CD1c-positive myeloid dendritic cell (primary cell): ENCODE data around the gene LCMT1.
"Not testable (repeated sequence)": the region's sequence is repeated elsewhere in the genome, so short reads cannot be mapped to it uniquely, and the experiment has no call there.

Experiments used
- DNase-seq: peaks from one replicate; pipeline ENCODE4 v3.0.0-alpha.2; 2016; ENCODE audit errors: extremely low spot score

The LCMT1 gene

GRCh38 chr16:25111403-25112166, at the start of gene LCMT1:
Gene LCMT1 (plus strand): TSS chr16:25111742. CDS start chr16:25111884, 142 bp downstream.
- DNase-seq = peak; percentile 99

- DNase-seq = peak; percentile 84
Measured at GRCh38 chr16:25063102-25063501, 48.4 kb upstream of the LCMT1 start.

GRCh38 chr16:25063865-25064264, 47.7 kb upstream of the LCMT1 start:
- DNase-seq = no peak

- DNase-seq = not testable (repeated sequence)
Measured at GRCh38 chr16:25064281-25064680, 47.3 kb upstream of the LCMT1 start.

GRCh38 chr16:25064937-25065336, 46.6 kb upstream of the LCMT1 start:
- no peak for DNase-seq

- no peak for DNase-seq
Measured at GRCh38 chr16:25065899-25066298, 45.6 kb upstream of the LCMT1 start.

DNA sequence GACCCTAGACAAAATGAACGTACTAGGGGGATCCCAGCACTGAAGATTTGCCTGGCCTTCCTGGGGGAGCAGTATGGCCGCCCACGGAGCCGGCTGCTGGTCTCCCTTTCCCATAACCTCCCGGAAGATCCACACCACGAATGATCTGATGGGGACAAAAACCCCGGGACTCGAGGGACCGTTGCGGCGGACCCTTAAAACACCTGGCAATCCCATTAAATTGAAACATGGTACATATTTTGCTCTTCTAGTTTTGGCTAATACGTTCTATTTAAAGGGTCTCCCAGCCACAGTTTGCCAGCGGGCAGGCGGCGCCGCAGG, 45.2 kb upstream of the LCMT1 start:
- no peak for DNase-seq

DNA sequence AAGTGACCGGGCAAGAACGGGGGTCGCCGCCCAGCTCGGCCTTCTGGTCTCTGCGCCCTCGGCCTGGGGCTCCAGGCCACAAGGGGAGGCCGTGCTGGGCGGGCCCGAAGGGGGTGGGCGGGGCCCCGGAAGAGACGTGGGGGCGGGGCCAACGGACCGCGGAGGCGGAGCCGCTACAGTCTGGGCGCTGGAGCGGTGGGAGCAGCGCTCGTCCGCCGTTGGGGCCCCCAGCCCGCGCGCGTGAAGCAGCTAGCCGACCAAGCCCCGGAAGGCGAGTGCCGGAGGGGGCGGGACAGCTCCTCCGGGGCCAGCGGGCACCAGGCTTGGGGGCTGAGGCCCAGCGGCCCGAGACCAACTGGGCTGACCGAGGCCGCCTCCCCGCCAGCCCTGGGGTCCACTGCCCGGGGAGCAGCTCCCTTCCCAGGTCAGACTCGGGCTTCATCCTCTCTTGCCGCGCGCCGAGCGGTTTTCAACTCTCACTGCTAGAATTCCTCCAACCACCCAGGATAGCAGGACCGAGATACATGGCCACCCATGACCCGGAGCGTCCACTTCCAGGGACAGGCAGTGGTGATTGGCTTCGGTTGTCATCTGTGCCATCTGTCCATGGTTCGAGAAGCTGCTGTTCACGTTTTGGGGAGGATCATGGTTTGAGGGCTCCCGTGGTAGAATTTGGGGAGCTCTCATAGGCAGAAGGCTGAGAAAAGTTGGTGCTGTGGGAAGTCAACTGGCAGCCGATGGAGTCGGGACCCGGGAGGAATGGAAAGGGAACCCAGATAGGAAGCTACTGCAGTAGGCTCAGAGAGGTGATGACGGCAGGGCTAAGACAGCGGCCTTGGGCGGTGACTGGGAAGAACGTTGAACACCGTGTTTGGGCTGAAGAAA, 44.6 kb upstream of the LCMT1 start:
- DNase-seq = peak; percentile 90

DNA sequence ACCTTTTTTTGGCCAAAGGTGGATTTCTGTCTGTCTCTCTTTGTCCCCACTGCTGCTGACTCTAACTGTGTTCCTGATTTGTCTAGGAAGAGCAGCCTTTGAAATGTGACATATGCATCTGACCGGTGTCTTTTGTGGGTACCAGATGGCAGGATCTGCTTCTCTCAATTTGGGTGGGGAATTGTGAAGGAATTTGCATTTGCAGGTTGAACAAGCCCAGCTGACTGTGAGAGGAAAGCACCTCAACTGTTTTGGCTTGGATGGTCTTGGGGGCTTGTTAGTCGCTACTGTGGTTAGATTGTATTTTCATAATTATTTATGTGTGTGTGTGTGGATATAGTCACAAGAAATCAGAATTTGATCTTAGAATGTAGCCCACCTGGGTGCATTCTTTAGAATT, 37.7 kb upstream of the LCMT1 start:
- no peak for DNase-seq

GRCh38 chr16:25078386-25078978, 33.1 kb upstream of the LCMT1 start:
- no peak for DNase-seq

DNA sequence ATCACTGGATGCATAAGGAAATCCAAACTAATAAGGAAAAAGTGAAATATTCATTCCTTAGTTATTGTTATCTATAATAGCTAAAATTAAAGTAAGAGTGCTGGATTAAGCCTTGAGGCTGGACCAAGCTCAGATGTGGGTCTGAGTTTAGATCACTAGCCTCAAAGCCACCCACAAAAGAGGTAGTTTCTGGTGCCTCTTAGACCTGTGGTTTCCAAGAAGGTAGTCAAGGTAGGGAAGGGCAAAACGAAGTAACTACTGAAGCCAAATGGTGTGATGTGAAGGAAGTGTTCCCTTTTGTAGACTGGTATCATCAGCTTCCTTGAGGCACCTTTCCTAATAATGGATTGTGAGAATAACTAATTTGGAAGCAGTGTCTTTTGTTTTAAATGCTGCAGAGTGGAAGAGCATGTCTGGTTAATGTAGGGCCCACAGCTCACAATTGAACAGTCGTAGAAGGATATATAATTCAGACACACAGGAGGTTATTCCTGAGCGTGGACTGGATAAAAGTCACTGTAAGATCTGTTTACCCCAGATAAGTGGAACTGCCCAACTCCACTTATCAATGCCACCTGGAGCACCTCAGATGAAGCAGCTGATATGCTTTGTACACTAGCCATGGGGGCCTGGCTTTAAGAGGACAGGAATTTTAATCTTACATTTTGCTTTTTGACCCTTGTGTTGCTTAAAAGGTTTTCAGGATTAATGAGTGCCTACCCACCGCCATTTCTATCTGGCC, 31.7 kb upstream of the LCMT1 start:
- DNase-seq = no peak

DNA sequence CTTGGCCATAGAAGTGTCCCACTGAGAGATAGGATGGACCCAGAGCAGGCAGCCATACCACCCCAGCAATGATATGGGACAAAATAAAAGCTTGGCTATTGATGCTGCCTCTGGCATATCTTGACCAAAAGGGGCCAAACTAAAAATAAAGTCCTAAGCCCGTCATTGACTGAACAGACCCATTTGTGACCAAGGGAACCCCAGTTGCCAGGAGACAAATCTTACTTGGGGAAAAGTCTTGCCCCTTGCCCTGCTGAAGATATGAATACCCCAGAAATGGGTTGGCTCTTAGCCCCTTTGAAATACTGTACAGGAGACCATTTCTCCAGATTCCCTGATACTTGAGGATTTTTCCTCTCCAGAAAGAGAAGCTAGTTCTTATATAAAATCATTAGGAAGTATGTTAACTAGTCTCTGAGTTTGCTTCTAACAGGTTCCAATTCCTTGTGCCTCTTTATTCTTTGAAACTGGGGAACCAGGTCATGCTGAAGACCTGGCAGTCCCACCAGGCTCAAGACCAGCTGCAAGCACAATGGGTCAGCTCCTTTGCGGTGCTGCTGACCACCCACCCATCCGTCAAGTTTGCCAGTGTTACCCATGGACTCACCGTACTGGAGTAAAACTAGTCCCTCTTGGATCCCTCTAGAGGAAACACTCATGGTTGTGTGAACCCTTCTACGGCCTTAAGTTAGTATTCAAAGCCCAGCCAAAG, 31.0 kb upstream of the LCMT1 start:
- DNase-seq = no peak

- DNase-seq = no peak
Measured at GRCh38 chr16:25081702-25082101, 29.8 kb upstream of the LCMT1 start.

DNA sequence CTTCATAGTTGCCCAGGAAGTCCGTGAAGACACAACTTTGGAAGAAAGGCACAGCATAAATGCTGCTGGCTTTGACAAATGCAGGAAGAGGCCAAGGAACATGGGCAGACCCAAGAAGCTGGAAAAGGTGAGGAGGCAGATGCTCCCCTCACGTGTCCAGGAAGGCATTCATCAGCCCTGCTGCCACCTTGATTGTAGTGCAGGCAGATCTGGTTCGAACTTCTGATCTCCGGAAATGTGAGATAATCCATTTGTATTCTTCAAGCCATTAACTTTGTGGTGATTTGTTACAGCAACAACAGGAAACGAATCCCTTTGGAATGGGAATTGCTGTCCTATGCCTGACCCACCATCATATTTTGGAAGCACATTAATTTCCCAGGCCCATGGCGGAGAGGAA, 28.5 kb upstream of the LCMT1 start:
- DNase-seq = no peak

DNA sequence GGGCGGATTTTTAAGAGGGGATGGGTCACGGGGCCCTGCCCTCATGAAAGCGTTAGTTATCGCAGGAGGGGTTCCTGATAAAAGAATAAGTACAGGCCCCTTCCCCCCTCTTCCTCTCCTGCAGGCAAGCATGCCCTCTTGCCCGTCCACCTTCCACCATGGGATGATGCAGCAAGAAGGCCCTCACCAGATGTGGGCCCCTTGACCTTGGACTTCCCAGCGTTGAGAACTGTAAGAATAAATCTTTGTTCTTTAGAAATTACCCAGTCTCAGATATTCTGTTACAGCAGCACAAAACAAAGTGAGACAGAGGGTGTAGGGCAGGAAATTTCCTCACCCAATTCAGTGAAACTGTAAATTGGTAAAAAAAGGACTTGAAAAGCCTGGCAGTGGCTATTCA, 27.8 kb upstream of the LCMT1 start:
- no peak for DNase-seq

DNA sequence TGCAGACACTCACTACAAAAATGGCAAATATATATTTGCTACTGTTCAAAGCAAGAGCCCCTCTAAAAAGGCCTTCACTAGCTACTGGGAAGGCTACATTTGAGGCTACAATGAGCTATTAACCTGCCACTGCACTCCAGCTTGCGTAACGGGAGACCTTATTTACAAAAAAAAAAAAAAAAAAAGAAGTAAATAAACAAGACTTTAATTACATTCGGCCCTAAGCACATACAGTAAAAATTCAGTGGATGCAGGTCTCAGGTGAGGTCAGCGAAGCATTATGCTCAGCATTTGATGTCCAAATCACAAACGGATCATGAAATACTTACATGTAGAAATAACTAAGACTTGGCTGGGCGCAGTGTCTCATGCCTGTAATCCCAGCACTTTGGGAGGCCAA, 26.7 kb upstream of the LCMT1 start:
- no peak for DNase-seq

DNA sequence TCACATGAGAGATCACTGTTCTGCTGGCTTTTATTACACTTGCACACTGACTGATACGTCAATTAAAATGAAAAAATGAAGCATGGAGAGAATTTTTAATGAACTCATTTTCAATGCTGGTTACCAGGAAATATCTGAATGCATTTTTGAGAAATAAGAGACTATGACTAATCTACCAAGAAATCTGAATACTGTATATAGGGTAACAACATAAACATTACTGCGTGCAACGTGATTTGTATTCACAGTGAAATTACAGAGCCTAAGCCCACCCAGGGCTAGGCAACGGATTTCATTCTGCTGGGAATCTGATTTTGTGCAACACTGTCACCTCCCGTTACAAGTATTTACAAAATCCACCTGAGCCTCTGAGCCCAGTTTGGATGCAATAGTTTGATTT, 23.8 kb upstream of the LCMT1 start:
- DNase-seq = no peak

DNA sequence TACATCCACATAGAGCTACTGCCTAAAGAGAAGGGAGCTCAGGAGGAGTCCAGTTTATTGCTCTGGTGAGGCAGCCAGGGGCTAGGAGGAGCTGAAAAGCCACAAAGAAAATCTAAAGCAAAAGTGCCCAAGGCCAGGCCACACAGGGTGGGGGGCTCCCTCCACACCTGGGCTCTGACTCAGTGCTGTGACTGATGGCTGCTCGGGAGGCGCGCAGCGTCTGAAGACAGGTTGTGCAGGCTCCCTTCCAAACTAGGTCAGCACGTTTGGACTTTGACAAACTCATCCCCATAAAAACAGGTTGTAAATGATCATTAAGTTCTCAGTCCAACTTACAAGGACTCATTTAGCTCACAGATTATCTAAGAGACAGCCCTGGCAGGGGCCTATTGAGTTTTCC, 22.2 kb upstream of the LCMT1 start:
- no peak for DNase-seq

DNA sequence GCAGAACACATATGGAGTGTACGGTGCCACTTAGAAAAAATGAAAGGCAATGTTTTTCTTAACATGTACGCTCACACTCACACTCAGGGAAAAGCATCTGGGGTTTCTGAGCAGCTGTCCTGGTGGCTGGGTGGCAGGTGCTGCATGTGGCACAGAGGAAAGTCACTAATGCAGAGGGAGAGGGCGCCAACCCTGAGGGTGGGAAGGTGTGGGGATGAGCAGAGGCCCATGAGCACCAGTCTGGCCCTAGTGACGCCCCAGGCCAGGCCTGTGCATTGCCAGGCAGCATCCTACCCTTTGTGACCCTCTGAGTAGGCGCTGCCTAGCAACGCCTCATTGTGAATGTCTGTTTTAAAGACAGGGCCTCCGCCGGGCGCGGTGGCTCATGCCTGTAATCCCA, 19.1 kb upstream of the LCMT1 start:
- DNase-seq = no peak

DNA sequence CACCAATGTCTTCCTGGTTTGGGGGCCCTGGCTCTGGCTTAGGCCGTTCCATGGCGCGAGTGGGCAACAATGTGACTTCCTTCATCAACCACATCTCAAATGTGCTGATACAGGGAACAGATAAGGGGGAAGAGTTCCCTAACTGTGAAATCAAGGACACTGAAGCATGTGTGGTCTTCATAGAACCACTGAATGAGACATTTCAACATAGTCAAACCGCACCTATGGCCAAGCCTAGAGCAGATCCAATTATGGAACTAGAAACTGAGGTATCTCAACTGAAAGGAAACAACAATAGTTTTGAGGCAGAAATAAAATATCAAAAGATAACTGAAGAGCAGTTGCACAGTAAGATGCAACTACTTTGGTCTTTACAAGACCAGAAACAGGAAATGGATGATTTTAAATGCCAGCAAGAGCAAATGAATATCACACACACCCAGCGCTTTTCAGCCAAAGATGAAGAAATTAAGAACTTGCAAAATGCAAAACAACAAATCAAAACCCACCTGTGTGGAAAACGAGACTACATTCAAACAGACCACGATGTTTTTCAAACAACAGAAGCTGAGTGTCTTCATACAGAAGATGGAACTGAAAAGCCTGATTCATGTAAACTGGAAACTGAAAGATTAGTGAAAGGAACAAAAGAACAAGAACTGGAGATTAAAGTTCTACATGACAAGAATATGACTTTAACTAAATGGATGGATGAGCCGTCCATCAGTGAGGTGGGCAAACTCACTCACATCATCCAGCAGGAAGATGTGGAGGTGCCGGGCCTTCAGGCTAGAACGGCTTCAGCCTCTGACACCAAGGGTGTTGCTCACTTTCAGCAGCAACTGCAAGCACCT, 18.1 kb upstream of the LCMT1 start:
- peak; percentile 41 for DNase-seq

- DNase-seq = no peak
Measured at GRCh38 chr16:25094596-25094995, 16.9 kb upstream of the LCMT1 start.
